DND-41 (cell line): Measurements from ENCODE around the gene BOD1.

Experiments used
- ATAC-seq: fragments of 200-7000 bp; cut with Tn5 transposase; 3 replicates; pipeline ENCODE4 v1.9.1; 2021; ENCODE audit warnings: low read depth; ENCODE audit not compliant: insufficient read depth
- DNase-seq: peaks from one replicate; pipeline ENCODE4 v3.0.0-alpha.2; 2020
- H2AFZ ChIP-seq: 2 replicates; pipeline ENCODE4 v1.6.0; 2012; ENCODE audit warnings: low read depth, low read length
- H3K27ac ChIP-seq: 2 replicates; pipeline ENCODE4 v1.5.1; 2012; ENCODE audit warnings: low read length, inconsistent platforms
- H3K27me3 ChIP-seq: fragments of 200-600 bp; sonication (generic); 2 replicates; pipeline ENCODE4 v1.6.0; 2012; ENCODE audit warnings: low read length, mild to moderate bottlenecking, inconsistent platforms; ENCODE audit not compliant: insufficient read depth, poor library complexity
- H3K36me3 ChIP-seq: 2 replicates; pipeline ENCODE4 v1.5.1; 2012; ENCODE audit warnings: low read length, inconsistent platforms; ENCODE audit not compliant: insufficient read depth
- H3K4me1 ChIP-seq: 2 replicates; pipeline ENCODE4 v1.5.1; 2012; ENCODE audit warnings: mild to moderate bottlenecking, low read length; ENCODE audit not compliant: insufficient read depth
- H3K4me2 ChIP-seq: 2 replicates; pipeline ENCODE4 v1.6.0; 2012; ENCODE audit warnings: mild to moderate bottlenecking, moderate library complexity, low read length, inconsistent platforms; ENCODE audit not compliant: insufficient read depth
- H3K4me3 ChIP-seq, 2 experiments: fragments of 200-600 bp in 1 of 2; shearing (Covaris generic) in 1 of 2; 2 replicates each; pipeline ENCODE4 v1.5.1; 2012 to 2016; ENCODE audit warnings: inconsistent platforms in 2 of 2, low read length in 2 of 2, mild to moderate bottlenecking in 2 of 2, low read depth in 1 of 2, moderate library complexity in 1 of 2
- H3K79me2 ChIP-seq: 2 replicates; pipeline ENCODE4 v1.6.0; 2012; ENCODE audit warnings: low read length, inconsistent platforms; ENCODE audit not compliant: insufficient read depth
- H3K9ac ChIP-seq: 2 replicates; pipeline ENCODE4 v1.6.0; 2012; ENCODE audit warnings: low read depth, mild to moderate bottlenecking, inconsistent platforms, low read length, moderate library complexity
- H3K9me3 ChIP-seq: 2 replicates; pipeline ENCODE4 v1.5.1; 2012; ENCODE audit warnings: low read length, moderate library complexity, mild to moderate bottlenecking, inconsistent platforms; ENCODE audit not compliant: insufficient read depth, severe bottlenecking
- H4K20me1 ChIP-seq: 2 replicates; pipeline ENCODE4 v1.6.0; 2012; ENCODE audit warnings: low read length; ENCODE audit not compliant: insufficient read depth
- CTCF ChIP-seq: IDR thresholded peaks from 2 replicates; pipeline ENCODE4 v1.5.1; 2012; ENCODE audit warnings: borderline replicate concordance, low read length, moderate library complexity, mild to moderate bottlenecking; ENCODE audit not compliant: poor library complexity, severe bottlenecking; ENCODE audit errors: extremely low read depth
- EZH2 ChIP-seq: IDR thresholded peaks from 3 replicates; pipeline ENCODE4 v1.6.1; 2012; ENCODE audit warnings: borderline replicate concordance, low read depth, mild to moderate bottlenecking, moderate library complexity, low read length, inconsistent platforms; ENCODE audit not compliant: severe bottlenecking

The BOD1 gene

GRCh38 chr5:173623789-173624188, 7.3 kb upstream of the BOD1 start:
- Histone ChIP-seq H3K27ac (no peak overlapping the region), H2AFZ (no peak overlapping the region)

GRCh38 chr5:173623296-173623771, 6.9 kb upstream of the BOD1 start:
- Histone ChIP-seq H3K9me3 (no peaks in the 10 kb centered on the region), H3K4me2 (no peak overlapping the region), H3K4me1 (no peaks in the 10 kb centered on the region), H3K4me3 (no peak overlapping the region), H3K27ac (no peak overlapping the region), H4K20me1 (no peaks in the 10 kb centered on the region), H3K36me3 (no peaks in the 10 kb centered on the region), H3K27me3 (peaks cover 13% of the 10 kb centered on the region), H2AFZ (no peak overlapping the region), H3K79me2 (no peaks in the 10 kb centered on the region), H3K9ac (no peak overlapping the region)
- DNase-seq, result no peak
- ATAC-seq, result no peak
- TF ChIP-seq EZH2, result no peak
- no peak for TF ChIP-seq CTCF

More at GRCh38 chr5:173623789-173624188, 7.3 kb upstream of the BOD1 start:
- H3K27me3 ChIP-seq, result peaks cover 13% of the 10 kb centered on the region
- no peaks in the 10 kb centered on the region for H3K36me3 ChIP-seq
- H3K9me3 ChIP-seq, result no peaks in the 10 kb centered on the region
- TF ChIP-seq CTCF (no peak), EZH2 (no peak)
- DNase-seq (no peak), ATAC-seq (no peak)
- H3K4me2 ChIP-seq, result no peak overlapping the region
- no peaks in the 10 kb centered on the region for H3K4me1 ChIP-seq
- no peaks in the 10 kb centered on the region for H4K20me1 ChIP-seq
- no peak overlapping the region for H3K4me3 ChIP-seq
- no peaks in the 10 kb centered on the region for H3K79me2 ChIP-seq
- no peak overlapping the region for H3K9ac ChIP-seq

GRCh38 chr5:173622183-173623047, 6.0 kb upstream of the BOD1 start:
- DNase-seq (no peak), ATAC-seq (no peak)
- H4K20me1 ChIP-seq, result no peaks in the 10 kb centered on the region
- H3K9ac ChIP-seq, result no peak overlapping the region
- H2AFZ ChIP-seq, result no peak overlapping the region
- no peaks in the 10 kb centered on the region for H3K79me2 ChIP-seq
- no peaks in the 10 kb centered on the region for H3K36me3 ChIP-seq
- no peak for TF ChIP-seq EZH2
- no peak for TF ChIP-seq CTCF
- no peaks in the 10 kb centered on the region for H3K9me3 ChIP-seq
- peaks cover 5% of the 10 kb centered on the region for H3K27me3 ChIP-seq
- no peak overlapping the region for H3K27ac ChIP-seq
- no peak overlapping the region for H3K4me3 ChIP-seq
- peaks cover 2% of the 10 kb centered on the region for H3K4me1 ChIP-seq
- H3K4me2 ChIP-seq, result no peak overlapping the region

GRCh38 chr5:173620784-173621183, 4.3 kb upstream of the BOD1 start:
- Histone ChIP-seq H3K4me3 (no peak overlapping the region), H3K4me1 (peaks cover 10% of the 10 kb centered on the region), H3K27ac (no peak overlapping the region), H3K9ac (no peak overlapping the region), H3K27me3 (peaks cover 3% of the 10 kb centered on the region), H2AFZ (no peak overlapping the region), H3K79me2 (peaks cover 6% of the 10 kb centered on the region), H3K36me3 (no peaks in the 10 kb centered on the region), H3K9me3 (no peaks in the 10 kb centered on the region), H4K20me1 (peaks cover 1% of the 10 kb centered on the region; the same call in 1 of the 2 replicates), H3K4me2 (no peak overlapping the region)
- DNase-seq, result no peak
- no peak for ATAC-seq
- TF ChIP-seq CTCF (no peak), EZH2 (no peak)
